Hepatocyte (in vitro differentiated cells): ENCODE measurements around the gene SHCBP1L. TPM values are rescaled to one million over a fixed set of nuclear protein-coding genes. Genes with fewer than 3 reads are reported as not detected.

Experiments
- DNase-seq: peaks from one replicate; pipeline ENCODE4 v3.0.0-alpha.2; 2016; ENCODE audit warnings: low spot score
- H2AFZ ChIP-seq: fragments of 200-600 bp; sonication (generic); 2 replicates; pipeline ENCODE4 v1.6.0; 2016; ENCODE audit warnings: antibody characterized with exemption, mild to moderate bottlenecking
- H3K27ac ChIP-seq: fragments of 200-600 bp; sonication (generic); 2 replicates; pipeline ENCODE4 v1.5.1; 2016; ENCODE audit warnings: mild to moderate bottlenecking
- H3K27me3 ChIP-seq: fragments of 200-600 bp; sonication (generic); 2 replicates; pipeline ENCODE4 v1.6.1; 2016
- H3K36me3 ChIP-seq: fragments of 200-600 bp; sonication (generic); replicated peaks from 2 replicates; pipeline ENCODE4 v1.5.1; 2016; ENCODE audit warnings: low read depth; ENCODE audit not compliant: insufficient read depth
- H3K4me1 ChIP-seq: fragments of 200-600 bp; sonication (generic); 2 replicates; pipeline ENCODE4 v1.5.1; 2016; ENCODE audit warnings: mild to moderate bottlenecking, moderate library complexity; ENCODE audit not compliant: insufficient read depth
- H3K4me2 ChIP-seq: fragments of 200-600 bp; sonication (generic); 2 replicates; pipeline ENCODE4 v1.6.0; 2016
- H3K4me3 ChIP-seq: fragments of 200-600 bp; sonication (generic); 2 replicates; pipeline ENCODE4 v1.5.1; 2016; ENCODE audit warnings: mild to moderate bottlenecking
- H3K79me2 ChIP-seq: fragments of 200-600 bp; sonication (generic); 2 replicates; pipeline ENCODE4 v1.6.0; 2017; ENCODE audit warnings: mild to moderate bottlenecking
- H3K9me2 ChIP-seq: fragments of 200-600 bp; sonication (generic); replicated peaks from 2 replicates; pipeline ENCODE4 v1.6.0; 2017; ENCODE audit warnings: mild to moderate bottlenecking; ENCODE audit not compliant: insufficient read depth
- H3K9me3 ChIP-seq: fragments of 200-600 bp; sonication (generic); 2 replicates; pipeline ENCODE4 v1.5.1; 2016; ENCODE audit warnings: low read depth, mild to moderate bottlenecking
- H4K20me1 ChIP-seq: fragments of 200-600 bp; sonication (generic); 2 replicates; pipeline ENCODE4 v1.6.0; 2016; ENCODE audit warnings: mild to moderate bottlenecking; ENCODE audit not compliant: insufficient read depth, poor library complexity, severe bottlenecking
- EZH2 ChIP-seq: fragments of 200-600 bp; sonication (generic); IDR thresholded peaks from 2 replicates; pipeline ENCODE4 v1.6.1; 2016; ENCODE audit warnings: antibody characterized with exemption, mild to moderate bottlenecking, borderline replicate concordance
- EZH2phosphoT487 ChIP-seq: fragments of 200-600 bp; sonication (generic); IDR thresholded peaks from one replicate; pipeline ENCODE4 v1.6.1; 2018; ENCODE audit warnings: antibody characterized with exemption, mild to moderate bottlenecking, low read depth, moderate library complexity; ENCODE audit not compliant: unreplicated experiment, severe bottlenecking
- WGBS: methylation state at CpG from one replicate; pipeline ENCODE4 v1.1.6; 2016; ENCODE audit warnings: low lambda C conversion rate; ENCODE audit errors: missing lambda C conversion rate; 5-methylcytosine and 5-hydroxymethylcytosine counted together
- polyA plus RNA-seq: library from polyadenylated mRNA; unstranded; fragments of >200 nt; fragmentation: Nextera tagmentation; extraction: Ambion mirVana; gene quantifications from 2 replicates; pipeline ENCODE4 v1.2.1, GENCODE V29; 2016
- total RNA-seq: library from RNA; depleted of rRNA; stranded (reverse); fragments of >200 nt; gene quantifications from 2 replicates; pipeline ENCODE4 v1.2.3, GENCODE V29; 2014
- TF ChIP-seq, protein P1 (sequence below): fragments of 200-600 bp; sonication (generic); IDR thresholded peaks from 2 replicates; pipeline ENCODE4 v1.5.1; 2016; ENCODE audit warnings: antibody characterized with exemption, mild to moderate bottlenecking; ENCODE audit not compliant: poor library complexity

SHCBP1L gene
- total and polyA plus RNA-seq, 2 experiments from 2014 or later = not detected

DNA sequence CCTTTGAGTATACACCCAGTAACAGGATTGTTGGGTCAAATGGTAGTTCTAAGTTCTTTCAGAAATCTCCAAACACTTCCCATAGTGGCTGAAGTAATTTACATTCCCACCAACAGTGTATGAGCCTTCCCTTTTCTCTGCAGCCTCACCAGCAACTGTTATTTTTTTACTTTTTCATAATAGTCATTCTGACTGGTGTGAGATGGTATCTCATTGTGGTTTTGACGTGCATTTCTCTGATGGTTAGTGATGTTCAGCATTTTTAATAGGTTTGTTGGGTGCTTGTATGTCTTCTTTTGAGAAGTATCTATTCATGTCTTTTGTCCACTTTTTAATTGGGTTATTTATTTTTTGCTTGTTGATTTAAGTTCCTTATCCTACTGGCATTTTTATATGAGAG is 43.9 kb upstream of the SHCBP1L start:
- H3K9me3 ChIP-seq = no peaks in the 10 kb centered on the region
- no peak overlapping the region for H2AFZ ChIP-seq
- H3K4me1 ChIP-seq = no peaks in the 10 kb centered on the region
- WGBS = 96% methylated on average over 1 of the region's 1 CpG
- H3K27ac ChIP-seq = no peak overlapping the region
- TF ChIP-seq, protein P1, sequence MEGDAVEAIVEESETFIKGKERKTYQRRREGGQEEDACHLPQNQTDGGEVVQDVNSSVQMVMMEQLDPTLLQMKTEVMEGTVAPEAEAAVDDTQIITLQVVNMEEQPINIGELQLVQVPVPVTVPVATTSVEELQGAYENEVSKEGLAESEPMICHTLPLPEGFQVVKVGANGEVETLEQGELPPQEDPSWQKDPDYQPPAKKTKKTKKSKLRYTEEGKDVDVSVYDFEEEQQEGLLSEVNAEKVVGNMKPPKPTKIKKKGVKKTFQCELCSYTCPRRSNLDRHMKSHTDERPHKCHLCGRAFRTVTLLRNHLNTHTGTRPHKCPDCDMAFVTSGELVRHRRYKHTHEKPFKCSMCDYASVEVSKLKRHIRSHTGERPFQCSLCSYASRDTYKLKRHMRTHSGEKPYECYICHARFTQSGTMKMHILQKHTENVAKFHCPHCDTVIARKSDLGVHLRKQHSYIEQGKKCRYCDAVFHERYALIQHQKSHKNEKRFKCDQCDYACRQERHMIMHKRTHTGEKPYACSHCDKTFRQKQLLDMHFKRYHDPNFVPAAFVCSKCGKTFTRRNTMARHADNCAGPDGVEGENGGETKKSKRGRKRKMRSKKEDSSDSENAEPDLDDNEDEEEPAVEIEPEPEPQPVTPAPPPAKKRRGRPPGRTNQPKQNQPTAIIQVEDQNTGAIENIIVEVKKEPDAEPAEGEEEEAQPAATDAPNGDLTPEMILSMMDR = no peak
- TF ChIP-seq EZH2phosphoT487 (no peak), EZH2 (no peak)
- H3K27me3 ChIP-seq = no peaks in the 10 kb centered on the region
- H3K79me2 ChIP-seq = no peaks in the 10 kb centered on the region
- DNase-seq = no peak
- H4K20me1 ChIP-seq = no peaks in the 10 kb centered on the region
- no peaks in the 10 kb centered on the region for H3K9me2 ChIP-seq
- H3K4me3 ChIP-seq = no peak overlapping the region
- no peak overlapping the region for H3K4me2 ChIP-seq
- H3K36me3 ChIP-seq = no peaks in the 10 kb centered on the region

DNA sequence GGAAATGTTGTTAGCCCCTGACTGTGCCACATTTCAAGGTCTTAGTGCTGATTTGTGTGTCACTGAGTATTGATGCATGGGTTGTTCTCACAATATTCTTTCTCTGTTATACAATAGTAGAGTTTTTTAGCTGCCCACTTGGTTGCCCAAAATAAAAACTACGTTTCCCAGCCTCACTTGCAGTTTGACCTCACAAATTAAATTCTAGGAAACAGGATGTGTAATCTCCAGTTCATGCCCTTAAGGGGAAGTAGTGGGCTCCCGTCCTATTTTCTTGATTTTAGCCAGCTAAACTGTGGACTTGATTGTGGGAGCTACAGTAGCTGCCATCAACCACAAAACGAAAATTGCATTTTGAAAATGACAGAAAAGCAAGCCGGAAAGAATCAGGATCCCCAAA is 42.9 kb upstream of the SHCBP1L start:
- H2AFZ ChIP-seq = no peak overlapping the region
- H3K4me3 ChIP-seq = no peak overlapping the region
- H3K27ac ChIP-seq = no peak overlapping the region
- H3K4me2 ChIP-seq = no peak overlapping the region
- TF ChIP-seq, protein P1 = no peak
- TF ChIP-seq EZH2 (no peak), EZH2phosphoT487 (no peak)
- no peaks in the 10 kb centered on the region for H3K4me1 ChIP-seq
- WGBS = 75% methylated on average over 4 of the region's 4 CpGs
- H3K9me2 ChIP-seq = no peaks in the 10 kb centered on the region
- no peak for DNase-seq
- no peaks in the 10 kb centered on the region for H3K9me3 ChIP-seq
- no peaks in the 10 kb centered on the region for H3K27me3 ChIP-seq
- no peaks in the 10 kb centered on the region for H3K36me3 ChIP-seq
- no peaks in the 10 kb centered on the region for H4K20me1 ChIP-seq
- H3K79me2 ChIP-seq = no peaks in the 10 kb centered on the region

DNA sequence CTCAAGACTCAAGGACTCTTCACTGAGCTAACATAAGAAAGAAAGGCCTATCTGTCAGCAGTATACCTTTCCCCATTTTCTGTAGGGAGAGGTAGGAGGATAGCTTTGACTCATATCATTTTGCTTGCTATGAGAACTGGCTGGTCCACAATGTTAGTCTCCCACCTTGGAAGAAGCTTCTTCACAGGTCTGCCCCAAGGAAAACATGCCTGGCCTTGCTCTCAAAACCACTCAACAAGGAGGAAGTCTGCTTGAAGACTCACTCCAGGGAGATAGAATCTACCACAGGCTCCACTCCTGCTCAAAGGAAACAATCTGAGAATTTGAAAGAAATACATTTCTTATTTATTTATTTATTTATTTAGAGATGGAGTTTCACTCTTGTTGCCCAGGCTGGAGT is 40.8 kb upstream of the SHCBP1L start:
- H4K20me1 ChIP-seq = no peaks in the 10 kb centered on the region
- TF ChIP-seq EZH2 = no peak
- TF ChIP-seq, protein P1 = no peak
- no peak for TF ChIP-seq EZH2phosphoT487
- no peak for DNase-seq
- H3K4me3 ChIP-seq = no peak overlapping the region
- H3K27ac ChIP-seq = no peak overlapping the region
- H3K27me3 ChIP-seq = no peaks in the 10 kb centered on the region
- no peaks in the 10 kb centered on the region for H3K36me3 ChIP-seq
- H3K9me3 ChIP-seq = no peaks in the 10 kb centered on the region
- no peaks in the 10 kb centered on the region for H3K4me1 ChIP-seq
- no peak overlapping the region for H2AFZ ChIP-seq
- no peaks in the 10 kb centered on the region for H3K9me2 ChIP-seq
- no peaks in the 10 kb centered on the region for H3K79me2 ChIP-seq
- no peak overlapping the region for H3K4me2 ChIP-seq

DNA sequence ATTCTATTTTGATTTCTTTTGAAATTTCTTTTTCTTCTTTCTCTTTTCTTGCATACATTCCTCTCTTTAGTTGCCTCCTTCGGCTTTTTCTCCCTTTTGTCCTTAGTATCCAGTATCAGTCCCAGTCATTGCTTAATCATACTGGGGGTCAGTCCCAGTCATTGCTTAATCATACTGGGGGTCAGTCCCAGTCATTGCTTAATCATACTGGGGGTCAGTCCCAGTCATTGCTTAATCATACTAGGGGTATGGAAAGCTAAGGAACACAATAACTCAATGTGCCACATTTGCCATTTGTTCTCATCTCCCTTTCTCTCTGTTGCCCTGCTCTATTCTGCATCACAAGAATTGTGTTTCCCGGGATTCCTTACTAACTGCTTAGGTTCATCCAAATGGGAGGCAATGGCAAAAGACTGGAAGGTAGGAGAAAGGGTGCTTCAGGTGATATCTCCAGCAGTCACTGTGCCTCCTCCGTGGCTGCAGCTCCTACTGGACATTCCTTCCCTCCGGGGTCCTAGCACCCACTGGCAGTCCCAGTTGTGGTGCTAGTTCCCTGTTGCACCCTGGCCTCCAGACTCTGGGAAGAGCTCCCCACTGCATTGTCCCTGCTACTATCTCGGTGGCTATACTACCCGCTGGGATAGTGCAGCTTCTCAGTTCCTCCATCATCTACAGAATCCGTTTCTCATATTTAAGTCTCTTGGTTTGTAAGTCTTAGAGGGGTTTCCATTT is 37.6 kb upstream of the SHCBP1L start:
- Histone ChIP-seq H3K9me2 (peaks cover 6% of the 10 kb centered on the region), H3K4me2 (no peak overlapping the region), H2AFZ (no peak overlapping the region), H3K27me3 (no peaks in the 10 kb centered on the region), H3K9me3 (no peaks in the 10 kb centered on the region), H3K4me1 (no peaks in the 10 kb centered on the region), H4K20me1 (no peaks in the 10 kb centered on the region), H3K4me3 (no peak overlapping the region), H3K27ac (no peak overlapping the region), H3K79me2 (no peaks in the 10 kb centered on the region), H3K36me3 (no peaks in the 10 kb centered on the region)
- no peak for TF ChIP-seq EZH2phosphoT487
- TF ChIP-seq EZH2 = no peak
- TF ChIP-seq, protein P1 = no peak
- no peak for DNase-seq
- 89% methylated on average over 7 of the region's 7 CpGs for WGBS
